ENCODE results near the gene AKAP17A.

Gene AKAP17A

GRCh38 chrX:1582686-1583437, 8.5 kb upstream of the AKAP17A start:
- peak; percentile 94 for DNase-seq

- DNase-seq, result no peak
Observed at GRCh38 chrX:1584237-1585011, 7.0 kb upstream of the AKAP17A start.

- no peak for DNase-seq
Observed at GRCh38 chrX:1587161-1587560, 4.2 kb upstream of the AKAP17A start.

- no peak for DNase-seq
Observed at GRCh38 chrX:1589356-1590130, 1.9 kb upstream of the AKAP17A start.

GRCh38 chrX:1591863-1592469, 562 bp downstream of the AKAP17A start:
- no peak for DNase-seq

- DNase-seq, result peak; percentile 29
Observed at GRCh38 chrX:1592470-1593142, 1.2 kb downstream of the AKAP17A start.

- no peak for DNase-seq
Observed at GRCh38 chrX:1593286-1594271, 2.2 kb downstream of the AKAP17A start.

GRCh38 chrX:1595711-1596060, 4.3 kb downstream of the AKAP17A start:
- DNase-seq, result no peak

GRCh38 chrX:1596676-1597344, 5.4 kb downstream of the AKAP17A start:
- DNase-seq, result no peak

GRCh38 chrX:1597345-1598020, 6.1 kb downstream of the AKAP17A start:
- no peak for DNase-seq

- no peak for DNase-seq
Observed at GRCh38 chrX:1598021-1598875, 6.8 kb downstream of the AKAP17A start.

GRCh38 chrX:1598876-1599790, 7.7 kb downstream of the AKAP17A start:
- no peak for DNase-seq

- DNase-seq, result no peak
Observed at GRCh38 chrX:1599791-1600405, 8.5 kb downstream of the AKAP17A start.

GRCh38 chrX:1600406-1601050, 9.1 kb downstream of the AKAP17A start:
- no peak for DNase-seq

GRCh38 chrX:1601051-1601767, 9.8 kb downstream of the AKAP17A start:
- no peak for DNase-seq

GRCh38 chrX:1601768-1602085, 10.3 kb downstream of the AKAP17A start:
- DNase-seq, result no peak
